Progenitor cell of endocrine pancreas (in vitro differentiated cells): Measurements from ENCODE around the gene GPRC5B. TPM values are rescaled to one million over a fixed set of nuclear protein-coding genes. Genes with fewer than 3 reads are reported as not detected.
A peak's percentile ranks its signal among the peaks of the same experiment; 100 is the strongest.

Experiments
- DNase-seq: peaks from one replicate; pipeline ENCODE4 v3.0.0; 2021; ENCODE audit warnings: low spot score; ENCODE audit not compliant: unreplicated experiment
- H3K27ac Mint-ChIP-seq: 2 replicates; pipeline ENCODE4 v1.8.0; 2021; ENCODE audit warnings: mild to moderate bottlenecking, moderate library complexity, mixed read lengths
- H3K27me3 Mint-ChIP-seq: 2 replicates; pipeline ENCODE4 v1.8.0; 2021; ENCODE audit warnings: mixed read lengths
- H3K36me3 Mint-ChIP-seq: 2 replicates; pipeline ENCODE4 v1.8.0; 2022; ENCODE audit warnings: mixed read lengths; ENCODE audit not compliant: insufficient read depth
- H3K4me1 Mint-ChIP-seq: 2 replicates; pipeline ENCODE4 v1.8.0; 2021; ENCODE audit warnings: low read depth, mixed read lengths
- H3K4me3 Mint-ChIP-seq: 2 replicates; pipeline ENCODE4 v1.8.0; 2021; ENCODE audit warnings: low read depth, mild to moderate bottlenecking, moderate library complexity, mixed read lengths
- H3K9me3 Mint-ChIP-seq: 2 replicates; pipeline ENCODE4 v1.8.0; 2021; ENCODE audit warnings: low read depth, mixed read lengths
- CTCF ChIP-seq: fragments of 200-600 bp; sonication (generic); IDR thresholded peaks from one replicate; pipeline ENCODE4 v1.5.0; 2021; ENCODE audit warnings: antibody characterized with exemption, mild to moderate bottlenecking; ENCODE audit not compliant: unreplicated experiment
- total RNA-seq: library from RNA; stranded (reverse); gene quantifications from 2 replicates; pipeline ENCODE4 v1.2.1, GENCODE V29; 2021

GPRC5B gene
- total RNA-seq, 1 donor from 2014 or later = 44.3 TPM

- Mint-ChIP-seq H3K9me3 (peaks cover 23% of the 10 kb centered on the region), H3K4me3 (no peak overlapping the region), H3K4me1 (peaks cover 16% of the 10 kb centered on the region), H3K27me3 (no peaks in the 10 kb centered on the region), H3K36me3 (peaks cover 23% of the 10 kb centered on the region), H3K27ac (no peak overlapping the region)
- TF ChIP-seq CTCF = no peak
- DNase-seq = no peak
These were observed 75.5 kb downstream of the GPRC5B start for GRCh38 chr16:19809121-19809635.

- no peak for DNase-seq
- H3K27ac Mint-ChIP-seq = peak overlapping the region; percentile 89
- no peaks in the 10 kb centered on the region for H3K27me3 Mint-ChIP-seq
- no peak for TF ChIP-seq CTCF
- H3K36me3 Mint-ChIP-seq = peaks cover 20% of the 10 kb centered on the region
- peaks cover 19% of the 10 kb centered on the region for H3K9me3 Mint-ChIP-seq
- H3K4me1 Mint-ChIP-seq = peaks cover 16% of the 10 kb centered on the region
- no peak overlapping the region for H3K4me3 Mint-ChIP-seq
These were observed 76.5 kb downstream of the GPRC5B start for GRCh38 chr16:19808061-19808641.

Other genes starting within 250 kb of the GPRC5B start
- gene KNOP1, start 166.6 kb downstream of the GPRC5B start, total RNA-seq = 56.0 and 58.1 TPM in 2 replicates
- 31.5 and 33.2 TPM in 2 replicates for gene IQCK, start 166.6 kb downstream of the GPRC5B start, total RNA-seq
- not detected in 2 replicates for gene GPR139, start 189.0 kb upstream of the GPRC5B start, total RNA-seq